SKM-1 treated with dmso at 0.1 percent for 144 hours (cell line): ENCODE results near the gene ZNF688.
A peak's percentile ranks its signal among the peaks of the same experiment; 100 is the strongest.
"Not testable (repeated sequence)": the region's sequence is repeated elsewhere in the genome, so short reads cannot be mapped to it uniquely, and the experiment has no call there.

Experiments
- DNase-seq: peaks from one replicate; lab custom pipeline; 2025; ENCODE audit not compliant: unreplicated experiment; lab: John Stamatoyannopoulos, UW

ZNF688 gene

GRCh38 chr16:30557957-30558788 lies 13.3 kb downstream of the ZNF688 start, which contains the start of gene ZNF764:
TSS of gene ZNF764 (minus strand) at chr16:30558374. CDS start at chr16:30558182, 192 bp downstream.
- peak; percentile 95 for DNase-seq

- DNase-seq, result no peak
These were observed 13.9 kb downstream of the ZNF688 start for GRCh38 chr16:30557707-30557956.

- DNase-seq, result no peak
These were observed 15.4 kb downstream of the ZNF688 start for GRCh38 chr16:30556125-30556473.

- DNase-seq, result no peak
These were observed 16.0 kb downstream of the ZNF688 start for GRCh38 chr16:30555315-30556124.

- no peak for DNase-seq
These were observed 16.8 kb downstream of the ZNF688 start for GRCh38 chr16:30554557-30555314.

GRCh38 chr16:30553393-30553899 lies 18.1 kb downstream of the ZNF688 start:
- peak; percentile 20 for DNase-seq

GRCh38 chr16:30552956-30553355 lies 18.6 kb downstream of the ZNF688 start:
- no peak for DNase-seq

GRCh38 chr16:30551781-30552180 lies 19.7 kb downstream of the ZNF688 start:
- no peak for DNase-seq

GRCh38 chr16:30548416-30549253 lies 22.9 kb downstream of the ZNF688 start:
- DNase-seq, result no peak

GRCh38 chr16:30546115-30546514 lies 25.4 kb downstream of the ZNF688 start:
- DNase-seq, result no peak

- DNase-seq, result no peak
These were observed 28.4 kb downstream of the ZNF688 start for GRCh38 chr16:30543067-30543466.

GRCh38 chr16:30541502-30542329 lies 29.8 kb downstream of the ZNF688 start:
- no peak for DNase-seq

GRCh38 chr16:30540916-30541464 lies 30.5 kb downstream of the ZNF688 start:
- DNase-seq, result not testable (repeated sequence)

GRCh38 chr16:30539986-30540526 lies 31.5 kb downstream of the ZNF688 start:
- DNase-seq, result not testable (repeated sequence)

GRCh38 chr16:30539000-30539964 lies 32.2 kb downstream of the ZNF688 start:
- no peak for DNase-seq

- not testable (repeated sequence) for DNase-seq
These were observed 35.0 kb downstream of the ZNF688 start for GRCh38 chr16:30536391-30537024.

- DNase-seq, result peak; percentile 42
These were observed 35.7 kb downstream of the ZNF688 start for GRCh38 chr16:30535777-30536190.
